Measurements from ENCODE around the gene SMPDL3B.

DNA sequence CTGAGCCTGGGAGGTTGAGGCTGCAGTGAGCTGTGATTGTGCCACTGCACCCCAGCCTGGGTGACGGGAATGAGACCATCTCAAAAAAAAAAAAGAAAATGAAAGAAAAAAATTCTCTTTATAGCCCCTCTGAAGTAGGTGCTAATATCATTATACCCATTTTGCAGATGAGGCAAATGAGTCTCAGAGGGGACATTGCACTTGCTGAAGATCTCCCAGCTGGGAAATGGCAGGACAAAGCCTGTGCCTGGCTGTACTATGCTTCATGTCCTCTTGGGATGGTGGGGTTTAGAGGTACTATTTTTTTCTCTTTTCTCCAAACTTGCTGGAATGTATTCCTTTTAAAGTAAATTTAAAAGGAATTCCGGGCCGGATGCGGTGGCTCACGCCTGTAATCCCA, 1.6 kb downstream of the SMPDL3B start:
- TF ChIP-seq NFE2L2 (IDR thresholded peaks at IDR 0.05; ENCODE audit: low read depth, low read length) (no peak), POLR2A (IDR thresholded peaks at IDR 0.05; ENCODE audit: low read depth, low read length) (no peak), CEBPB (IDR thresholded peaks at IDR 0.05; ENCODE audit: low read depth, low read length) (no peak), RFX5 (IDR thresholded peaks at IDR 0.05; ENCODE audit: low read depth, low read length) (no peak), MXI1 (IDR thresholded peaks at IDR 0.05; ENCODE audit: borderline replicate concordance, low read depth, low read length) (no peak), USF2 (IDR thresholded peaks at IDR 0.05; ENCODE audit: low read depth, low read length) (no peak), MAFK (IDR thresholded peaks at IDR 0.05; ENCODE audit: low read depth, low read length) (no peak), FOS (IDR thresholded peaks at IDR 0.05; ENCODE audit: low read depth, low read length) (no peak), SMC3 (IDR thresholded peaks at IDR 0.05; ENCODE audit: low read depth, low read length) (no peak), CHD1 (IDR thresholded peaks at IDR 0.05; ENCODE audit: low read depth, low read length) (no peak)
- TF ChIP-seq, protein P1, sequence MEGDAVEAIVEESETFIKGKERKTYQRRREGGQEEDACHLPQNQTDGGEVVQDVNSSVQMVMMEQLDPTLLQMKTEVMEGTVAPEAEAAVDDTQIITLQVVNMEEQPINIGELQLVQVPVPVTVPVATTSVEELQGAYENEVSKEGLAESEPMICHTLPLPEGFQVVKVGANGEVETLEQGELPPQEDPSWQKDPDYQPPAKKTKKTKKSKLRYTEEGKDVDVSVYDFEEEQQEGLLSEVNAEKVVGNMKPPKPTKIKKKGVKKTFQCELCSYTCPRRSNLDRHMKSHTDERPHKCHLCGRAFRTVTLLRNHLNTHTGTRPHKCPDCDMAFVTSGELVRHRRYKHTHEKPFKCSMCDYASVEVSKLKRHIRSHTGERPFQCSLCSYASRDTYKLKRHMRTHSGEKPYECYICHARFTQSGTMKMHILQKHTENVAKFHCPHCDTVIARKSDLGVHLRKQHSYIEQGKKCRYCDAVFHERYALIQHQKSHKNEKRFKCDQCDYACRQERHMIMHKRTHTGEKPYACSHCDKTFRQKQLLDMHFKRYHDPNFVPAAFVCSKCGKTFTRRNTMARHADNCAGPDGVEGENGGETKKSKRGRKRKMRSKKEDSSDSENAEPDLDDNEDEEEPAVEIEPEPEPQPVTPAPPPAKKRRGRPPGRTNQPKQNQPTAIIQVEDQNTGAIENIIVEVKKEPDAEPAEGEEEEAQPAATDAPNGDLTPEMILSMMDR (conservative IDR thresholded peaks at IDR 0.05; ENCODE audit: low read depth, low read length), result no peak

All from IMR-90 (cell line).